GM21515 (cell line): Measurements from ENCODE around the gene ZYX.
A peak's percentile ranks its signal among the peaks of the same experiment; 100 is the strongest.
"Not testable (repeated sequence)": the region's sequence is repeated elsewhere in the genome, so short reads cannot be mapped to it uniquely, and the experiment has no call there.

Source experiments
- ATAC-seq: cut with Tn5 transposase; IDR thresholded peaks from one replicate; pipeline ENCODE4 v1.9.1; 2021; ENCODE audit not compliant: unreplicated experiment

Gene ZYX

DNA sequence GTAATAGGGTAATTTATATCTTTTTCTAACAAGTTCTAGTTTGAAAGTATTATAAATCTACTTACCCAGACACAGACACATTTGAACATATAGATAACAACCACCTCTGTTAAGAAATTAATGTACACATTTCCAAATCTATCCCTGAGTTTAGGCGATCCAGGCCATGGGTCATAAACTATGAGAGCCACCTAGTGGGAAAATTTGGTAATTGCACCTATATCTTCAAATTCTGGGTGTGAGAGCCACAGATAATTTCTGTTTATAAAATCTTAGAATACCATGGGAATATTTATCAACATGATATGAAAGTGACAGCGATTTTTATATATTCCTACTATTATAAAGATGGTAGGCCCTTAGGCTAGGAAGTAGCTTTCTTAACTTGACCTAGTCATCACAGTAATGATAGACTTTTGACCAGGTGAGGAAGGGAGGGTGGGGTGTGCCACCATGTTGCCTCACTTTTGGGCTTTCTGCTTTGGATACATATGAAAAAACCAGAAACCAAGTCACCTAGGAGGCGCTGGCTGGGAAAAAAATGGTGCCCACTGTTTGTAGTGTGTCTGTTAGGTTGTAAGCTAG is 35.5 kb downstream of the ZYX start:
- peak; percentile 76 for ATAC-seq

DNA sequence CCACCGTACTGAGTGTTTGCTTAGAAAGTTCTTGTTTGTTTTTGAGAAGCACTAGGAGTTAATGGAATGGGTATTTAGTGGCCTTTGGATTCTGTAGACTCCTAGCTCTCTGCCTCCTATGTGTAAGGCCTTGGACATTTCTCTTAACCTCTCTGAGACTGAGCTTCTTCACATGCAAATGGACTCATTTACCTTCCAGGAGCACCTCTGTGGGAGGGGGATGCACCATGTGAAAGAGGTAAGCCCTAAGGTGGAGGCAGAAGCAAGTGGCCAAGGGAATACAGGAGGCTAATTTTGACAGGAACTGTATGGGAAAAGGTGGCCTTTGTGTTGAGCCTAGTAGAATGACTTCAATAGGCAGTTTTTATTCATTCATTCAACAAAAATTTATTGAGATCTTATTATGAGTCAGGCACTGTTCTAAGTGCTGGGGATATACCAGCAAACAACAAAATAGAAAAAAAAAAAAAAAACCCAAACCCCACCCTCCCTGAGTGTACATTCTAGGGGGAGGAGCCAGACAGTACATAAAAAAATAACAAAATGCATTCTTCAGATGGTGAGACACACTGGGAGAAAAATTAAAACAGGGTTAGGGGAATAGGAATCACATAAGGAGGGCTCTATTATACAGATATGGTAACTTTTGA is 36.7 kb downstream of the ZYX start:
- no peak for ATAC-seq

DNA sequence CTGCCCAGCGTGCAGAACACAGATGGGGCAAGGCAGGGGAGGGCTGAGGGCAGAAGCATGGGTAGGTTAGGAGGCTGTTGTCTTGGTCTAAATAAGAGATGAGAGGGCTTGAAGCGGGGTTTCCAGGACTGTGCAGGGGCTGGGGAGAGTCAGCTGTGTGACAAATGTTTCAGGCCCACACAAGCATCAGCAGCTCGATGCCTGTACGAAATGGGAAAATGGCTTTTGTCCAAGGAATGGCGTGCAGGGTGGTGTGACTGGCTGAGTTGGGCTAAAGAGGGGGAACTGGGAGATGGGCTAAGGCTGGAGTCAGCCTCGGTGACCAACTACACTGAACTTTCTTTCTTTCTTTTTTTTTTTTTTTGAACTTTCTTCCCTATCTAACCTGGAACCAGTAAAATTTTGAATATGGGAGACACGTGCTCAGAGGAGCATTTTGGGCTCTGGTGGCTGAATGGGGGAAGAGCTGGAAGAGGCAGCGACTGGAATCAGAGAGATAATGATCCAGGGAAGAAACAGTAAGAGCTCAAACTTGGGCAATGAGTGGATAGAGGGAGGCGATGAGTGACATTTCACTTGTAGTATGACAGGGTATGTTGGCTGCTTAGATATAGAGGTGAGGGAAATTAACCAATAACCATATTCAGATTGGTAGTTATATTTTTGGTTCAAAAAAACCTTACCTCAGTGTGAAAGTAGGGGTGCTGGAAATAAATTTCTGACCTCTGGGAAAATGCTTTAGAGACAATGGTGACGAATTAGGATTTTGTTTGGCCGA is 37.7 kb downstream of the ZYX start:
- ATAC-seq: no peak

DNA sequence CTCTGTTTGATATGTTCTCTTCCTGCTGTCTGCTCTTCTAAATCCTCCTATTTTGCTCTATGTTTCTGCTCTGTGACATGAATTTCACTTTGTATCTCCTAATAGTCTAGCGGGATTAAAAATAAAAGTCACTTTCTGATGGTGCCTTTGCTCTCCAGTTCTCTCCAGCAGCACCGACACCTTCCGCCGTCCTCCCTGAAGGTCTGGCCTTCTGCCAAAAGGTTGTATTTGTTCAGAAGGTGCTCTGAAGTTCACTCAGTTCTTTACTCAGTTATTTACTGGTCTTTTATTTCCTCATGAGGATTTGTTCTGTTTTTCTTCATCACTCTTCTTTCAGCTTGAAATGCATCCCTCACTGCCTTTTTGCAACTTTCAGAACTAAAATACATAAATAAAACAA is 38.7 kb downstream of the ZYX start:
- ATAC-seq: no peak

DNA sequence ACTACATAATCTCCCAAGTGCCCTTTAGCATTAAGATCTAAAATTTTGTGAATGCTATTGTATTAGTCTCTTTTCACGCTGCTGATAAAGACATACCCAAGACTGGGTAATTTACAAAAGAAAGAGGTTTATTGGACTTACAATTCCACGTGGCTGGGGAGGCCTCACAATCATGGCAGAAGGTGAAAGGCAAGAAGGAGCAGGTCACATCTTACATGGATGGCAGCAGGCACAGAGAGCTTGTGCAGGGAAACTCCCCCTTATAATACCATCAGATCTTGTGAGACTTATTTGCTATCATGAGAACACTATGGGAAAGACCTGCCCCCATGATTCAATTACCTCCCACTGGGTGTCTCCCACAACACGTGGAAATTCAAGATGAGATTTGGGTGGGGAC is 39.5 kb downstream of the ZYX start:
- ATAC-seq: not testable (repeated sequence)

DNA sequence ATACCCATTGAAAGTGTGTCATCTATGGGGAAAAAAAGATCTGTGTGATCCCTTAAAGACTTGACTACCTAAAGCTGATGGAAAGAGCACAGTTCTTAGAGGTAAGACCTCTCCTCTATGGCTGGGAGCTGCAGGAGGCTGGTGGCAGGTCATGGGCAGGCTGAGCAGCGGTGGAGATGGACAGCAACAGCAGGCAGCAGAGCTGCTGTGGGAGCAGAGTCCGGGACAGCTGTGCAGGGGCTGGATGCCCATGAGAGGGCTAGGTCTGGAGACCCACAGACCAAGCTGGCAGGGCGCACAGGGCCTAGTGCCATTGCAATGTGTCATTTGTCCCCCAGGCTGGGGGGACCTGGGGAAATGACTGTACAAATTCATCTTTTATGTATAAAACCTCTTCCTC is 40.9 kb downstream of the ZYX start:
- no peak for ATAC-seq

DNA sequence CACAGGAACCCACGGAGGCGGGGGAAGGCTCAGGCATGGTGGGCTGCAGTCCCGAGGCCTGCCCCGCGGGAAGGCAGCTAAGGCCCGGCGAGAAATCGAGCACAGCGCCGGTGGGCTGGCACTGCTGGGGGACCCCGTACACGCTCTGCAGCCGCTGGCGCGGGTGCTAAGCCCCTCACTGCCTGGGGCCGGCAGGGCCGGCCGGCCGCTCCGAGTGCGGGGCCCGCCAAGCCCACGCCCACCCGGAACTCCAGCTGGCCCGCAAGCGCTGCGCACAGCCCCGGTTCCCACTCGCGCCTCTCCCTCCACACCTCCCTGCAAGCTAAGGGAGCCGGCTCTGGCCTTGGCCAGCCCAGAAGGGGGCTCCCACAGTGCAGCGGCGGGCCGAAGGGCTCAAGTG is 43.3 kb downstream of the ZYX start:
- ATAC-seq: not testable (repeated sequence)

DNA sequence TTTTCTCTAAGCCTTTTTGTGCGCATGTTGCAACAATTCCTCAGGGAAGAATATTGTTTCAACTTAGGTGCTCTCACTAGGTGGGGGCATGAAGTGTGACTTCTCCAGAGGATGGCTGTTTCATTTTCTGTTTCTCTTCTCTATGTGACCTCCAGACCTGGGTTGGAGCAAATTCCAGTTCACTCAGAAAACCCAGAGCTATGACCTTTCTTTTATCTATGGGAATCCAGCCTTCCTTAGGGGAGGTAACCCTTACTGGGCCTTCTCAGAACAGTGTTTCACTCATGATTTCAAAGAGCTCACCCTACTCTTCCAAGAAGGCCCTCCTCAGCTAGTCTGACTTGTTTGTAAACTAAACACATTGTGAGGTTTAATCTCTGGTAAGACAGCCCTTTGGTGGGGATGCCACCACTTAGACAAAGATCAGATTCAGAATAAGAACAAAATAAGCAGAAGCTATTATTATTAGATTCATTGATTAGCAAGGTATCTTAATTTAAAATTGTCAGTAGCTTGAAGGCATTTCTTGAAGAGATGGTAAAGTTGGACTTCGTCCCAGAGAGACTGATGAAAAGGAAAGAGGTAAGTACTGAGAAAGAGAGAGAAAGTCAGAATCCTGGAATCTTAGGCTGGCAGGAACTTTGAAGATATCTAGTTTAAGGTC is 45.5 kb downstream of the ZYX start:
- no peak for ATAC-seq

DNA sequence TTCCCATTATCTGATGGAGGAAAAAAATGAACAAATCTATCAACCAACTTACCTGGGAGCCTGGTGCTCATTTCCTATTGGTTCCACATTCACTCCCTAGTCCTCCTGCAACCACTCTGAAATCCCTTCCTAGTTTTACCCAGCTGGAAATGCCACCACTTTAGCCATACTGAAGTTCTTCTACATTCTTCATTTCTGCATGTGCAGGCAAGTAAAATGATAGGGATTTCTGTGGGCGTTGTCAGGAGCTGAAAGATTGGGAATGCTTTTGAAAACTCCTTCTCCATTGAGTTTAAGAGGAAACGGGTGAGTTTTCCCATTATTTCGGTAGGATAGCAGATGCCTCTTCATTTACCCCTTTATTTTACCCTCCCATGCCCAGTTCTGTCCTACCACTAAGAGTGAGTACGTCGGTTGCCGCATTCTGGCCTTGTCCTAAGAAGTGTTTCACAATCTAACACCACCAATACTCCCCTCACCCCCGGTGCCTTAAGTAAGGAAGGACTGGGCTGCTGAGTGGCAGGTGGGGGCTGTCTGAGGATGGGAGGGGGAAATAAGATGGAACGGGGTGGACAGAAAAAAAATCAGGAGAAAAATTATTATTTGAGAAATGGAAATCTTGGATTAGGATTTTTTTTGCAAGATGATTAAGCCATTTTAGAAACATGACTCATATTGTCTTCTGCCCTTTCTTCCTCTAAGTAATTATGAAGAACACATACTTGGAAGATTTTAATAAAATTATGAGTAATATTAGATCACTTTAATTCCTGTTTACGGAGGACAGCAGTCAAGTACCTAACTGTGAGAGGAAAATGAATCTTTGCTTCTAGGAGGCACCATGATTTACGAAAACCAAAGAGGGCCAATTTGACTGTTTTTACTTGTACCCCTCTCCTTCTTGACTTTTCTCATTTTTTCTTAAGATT is 48.9 kb downstream of the ZYX start:
- no peak for ATAC-seq

DNA sequence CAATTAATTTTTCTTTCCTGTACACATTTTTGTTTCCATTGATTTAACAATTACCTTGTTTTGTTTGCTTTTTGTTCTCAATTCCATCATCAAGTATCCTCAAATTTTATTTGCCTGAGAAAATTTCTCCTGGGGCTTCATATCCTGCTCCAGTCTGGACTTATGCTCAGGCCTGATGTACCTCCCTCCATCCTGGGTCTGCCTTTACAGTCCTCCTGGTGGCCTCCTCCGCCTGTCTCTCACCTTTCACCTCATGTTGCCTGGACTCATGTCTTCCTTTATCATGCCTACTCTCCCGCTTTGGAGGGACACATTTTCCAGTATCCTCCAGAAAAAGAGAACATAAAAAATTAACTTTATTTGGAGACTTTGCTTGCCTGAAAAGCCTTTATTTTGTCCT is 50.0 kb downstream of the ZYX start:
- ATAC-seq: no peak

DNA sequence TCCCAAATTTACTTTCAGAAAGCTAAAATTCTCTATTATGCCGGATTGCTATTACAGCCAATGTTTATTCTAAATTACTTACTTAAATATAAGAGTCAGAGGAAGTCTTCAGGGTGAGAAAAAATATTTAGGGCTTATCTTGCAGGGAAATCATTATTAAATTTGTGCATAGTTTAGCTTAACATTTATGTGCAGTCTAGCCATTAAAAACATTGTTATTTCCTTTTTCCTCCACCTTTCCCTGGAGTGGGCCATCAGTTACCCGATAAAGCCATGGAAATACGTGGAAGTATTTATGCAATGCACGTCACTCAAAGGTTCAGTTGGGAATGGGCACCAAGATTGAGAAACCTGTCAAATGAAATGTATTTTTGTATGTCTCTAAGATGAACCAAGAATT is 52.6 kb downstream of the ZYX start:
- no peak for ATAC-seq

DNA sequence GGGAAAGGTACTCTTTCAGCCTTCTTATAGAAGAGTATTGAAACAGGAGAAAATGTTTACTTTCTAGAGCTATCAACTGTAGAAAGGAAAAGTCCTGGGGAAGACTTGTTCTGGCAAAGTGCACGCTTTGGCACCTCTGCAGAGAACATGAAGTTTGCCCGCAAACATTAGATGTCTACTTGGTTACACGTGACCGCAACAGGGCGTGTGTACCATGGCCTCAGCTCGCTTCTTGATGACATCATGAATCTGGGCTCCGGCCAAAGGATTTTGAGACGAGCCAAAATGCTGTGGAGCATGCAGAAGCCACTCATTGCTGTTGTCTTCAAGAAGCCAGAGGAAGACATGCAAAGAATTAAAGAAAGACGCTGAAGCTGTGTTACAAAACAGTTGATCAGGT is 53.5 kb downstream of the ZYX start:
- ATAC-seq: no peak

DNA sequence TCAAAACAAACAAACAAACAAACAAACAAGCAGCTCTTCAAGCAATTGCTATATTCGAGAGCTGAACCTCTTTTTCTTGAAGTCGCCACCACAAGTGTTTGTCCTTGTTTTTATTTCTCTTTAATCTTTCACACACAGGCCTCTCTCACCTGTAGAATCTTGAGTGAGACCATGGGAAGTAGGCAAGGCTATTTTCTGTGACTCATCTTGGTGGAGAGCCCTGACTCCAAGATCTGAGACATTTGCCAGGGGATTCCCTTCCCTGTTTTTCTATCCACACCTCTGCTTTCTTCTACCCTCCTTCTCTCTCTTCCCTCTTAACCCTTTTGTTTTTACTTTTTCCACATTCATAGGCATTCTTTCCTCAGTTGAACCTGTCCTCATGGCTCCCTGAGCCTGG is 54.1 kb downstream of the ZYX start:
- no peak for ATAC-seq

DNA sequence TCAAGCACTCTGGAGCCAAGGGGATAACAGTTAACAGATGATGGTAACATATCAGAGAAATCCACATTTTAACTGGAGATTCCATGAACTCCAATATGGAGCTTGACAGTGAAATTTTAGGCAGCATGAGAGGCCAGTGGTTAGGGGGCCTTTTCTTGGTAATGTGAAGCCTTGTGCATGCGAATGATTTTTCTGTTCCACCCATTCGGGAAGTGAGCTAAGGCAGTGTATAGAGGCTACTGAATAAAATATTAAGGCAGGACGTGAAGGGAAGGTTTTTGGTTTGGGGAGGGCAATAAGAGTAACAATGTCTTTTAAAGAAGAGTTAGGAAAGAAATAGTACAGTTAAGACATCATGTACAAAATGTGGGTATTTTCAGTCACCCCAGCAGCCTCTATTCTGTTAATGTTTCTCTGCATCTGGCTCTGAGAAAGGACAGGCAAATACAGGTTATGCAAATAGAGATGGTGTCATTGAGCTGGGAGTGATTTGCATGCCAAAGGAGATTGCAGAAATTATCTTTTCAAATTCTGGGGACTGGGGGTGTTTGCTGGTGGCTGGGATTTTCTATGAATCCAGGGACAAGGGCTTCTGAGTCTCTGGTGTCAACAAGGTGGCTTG is 55.3 kb downstream of the ZYX start:
- ATAC-seq: peak; percentile 77

DNA sequence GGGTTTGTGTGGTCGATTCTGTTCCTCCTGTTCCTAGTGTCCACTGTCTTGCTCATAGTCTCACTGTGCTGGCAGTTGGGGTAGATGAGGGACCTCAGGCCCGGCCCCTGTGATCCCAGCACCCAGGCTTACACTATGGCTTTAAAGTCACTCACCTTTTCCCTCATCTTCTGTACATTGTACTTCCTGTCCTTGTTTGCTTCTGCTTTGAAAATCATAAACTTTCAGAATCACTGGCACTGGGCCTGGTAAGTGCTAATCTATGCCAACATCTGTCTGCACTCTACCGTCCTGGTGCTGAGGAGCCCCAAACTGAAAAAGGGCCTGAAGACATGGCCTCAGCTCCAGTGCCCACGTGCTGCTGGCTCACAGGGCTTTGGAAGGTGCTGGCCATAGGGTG is 56.4 kb downstream of the ZYX start:
- ATAC-seq: no peak

DNA sequence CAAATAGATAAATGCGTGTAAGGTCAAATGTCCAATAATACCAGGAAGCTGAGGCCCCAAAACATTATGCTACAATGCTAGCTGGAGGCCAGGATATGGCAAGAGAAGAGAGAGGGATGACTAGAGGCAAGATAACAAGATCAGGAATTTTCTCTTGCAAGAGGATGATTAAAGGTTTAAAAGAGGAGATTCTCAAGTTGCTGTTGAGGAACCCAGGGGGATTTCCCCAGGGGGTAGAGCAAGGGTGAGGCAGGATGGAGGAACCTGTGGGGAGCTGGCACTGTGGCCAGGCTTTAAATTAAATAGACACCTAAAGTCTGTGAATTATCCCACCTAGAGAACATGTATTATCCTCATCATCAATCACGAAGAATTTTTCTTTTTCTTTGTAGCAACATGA is 58.7 kb downstream of the ZYX start:
- ATAC-seq: no peak
